DND-41 (cell line): ENCODE measurements around the gene GRM3.

Source experiments
- CTCF ChIP-seq: IDR thresholded peaks from 2 replicates; pipeline ENCODE4 v1.5.1; 2012; ENCODE audit warnings: borderline replicate concordance, low read length, moderate library complexity, mild to moderate bottlenecking; ENCODE audit not compliant: poor library complexity, severe bottlenecking; ENCODE audit errors: extremely low read depth
- EZH2 ChIP-seq: IDR thresholded peaks from 3 replicates; pipeline ENCODE4 v1.6.1; 2012; ENCODE audit warnings: borderline replicate concordance, low read depth, mild to moderate bottlenecking, moderate library complexity, low read length, inconsistent platforms; ENCODE audit not compliant: severe bottlenecking

- TF ChIP-seq CTCF: no peak
- no peak for TF ChIP-seq EZH2
These were observed 245.8 kb downstream of the GRM3 start for GRCh38 chr7:86889501-86889900.
